ENCODE measurements around the gene FABP1.

The FABP1 gene

GRCh38 chr2:88074150-88074549 is 53.7 kb downstream of the FABP1 start:
- no peaks in the 10 kb centered on the region for H4K20me1 ChIP-seq (ENCODE audit: insufficient read depth, low read length)
- ATAC-seq (ENCODE audit: insufficient read depth, low read depth), result no peak
- H3K36me3 ChIP-seq (ENCODE audit: insufficient read depth, low read length), result no peaks in the 10 kb centered on the region
- no peaks in the 10 kb centered on the region for H3K4me1 ChIP-seq (ENCODE audit: insufficient read depth, low read length)
- H3K9ac ChIP-seq (ENCODE audit: low read depth, low read length), result no peak overlapping the region
- no peak overlapping the region for H3K27ac ChIP-seq (ENCODE audit: low read length)
- no peaks in the 10 kb centered on the region for H3K9me3 ChIP-seq (ENCODE audit: insufficient read depth, low read length, severe bottlenecking)
- no peak for TF ChIP-seq EZH2 (IDR thresholded peaks at IDR 0.05; ENCODE audit: borderline replicate concordance, low read depth, low read length, severe bottlenecking)
- no peak for TF ChIP-seq CTCF (IDR thresholded peaks at IDR 0.05; ENCODE audit: borderline replicate concordance, extremely low read depth, low read length, poor library complexity, severe bottlenecking)
- no peak overlapping the region for H2AFZ ChIP-seq (ENCODE audit: low read depth, low read length)
- H3K79me2 ChIP-seq (ENCODE audit: insufficient read depth, low read length), result no peaks in the 10 kb centered on the region
- no peak overlapping the region for H3K4me3 ChIP-seq (ENCODE audit: low read depth in 1 of 2, low read length in 2 of 2)
- H3K4me2 ChIP-seq (ENCODE audit: insufficient read depth, low read length), result no peak overlapping the region
- H3K27me3 ChIP-seq (ENCODE audit: insufficient read depth, low read length, poor library complexity), result no peaks in the 10 kb centered on the region
- DNase-seq, result no peak
